Left ventricle myocardium inferior (tissue), 1 donor: ENCODE results near the gene PSMG4. TPM values are rescaled to one million over a fixed set of nuclear protein-coding genes. Genes with fewer than 3 reads are reported as not detected.

ENCODE experiments used
- DNase-seq: peaks from one replicate; pipeline ENCODE4 v3.0.0-alpha.2; 2020
- H3K27ac ChIP-seq: fragments of 200-600 bp; replicated peaks from 2 replicates; pipeline ENCODE4 v1.8.0; 2021
- H3K27me3 ChIP-seq: fragments of 200-600 bp; 2 replicates; pipeline ENCODE4 v1.8.0; 2021; ENCODE audit warnings: low read depth
- H3K36me3 ChIP-seq: fragments of 200-600 bp; 2 replicates; pipeline ENCODE4 v1.8.0; 2021
- H3K4me1 ChIP-seq: fragments of 200-600 bp; 2 replicates; pipeline ENCODE4 v1.8.0; 2021
- H3K4me3 ChIP-seq: fragments of 200-600 bp; 2 replicates; pipeline ENCODE4 v1.8.0; 2021; ENCODE audit warnings: mild to moderate bottlenecking, moderate library complexity
- H3K9me3 ChIP-seq: fragments of 200-600 bp; replicated peaks from 2 replicates; pipeline ENCODE4 v1.8.0; 2021
- intact Hi-C: fragments of 100-400 bp; cut with micrococcal nuclease; formaldehyde crosslinking; loops from one replicate; pipeline ENCODE4 v1.11.0; 2022
- total RNA-seq: library from RNA; stranded (reverse); fragmentation: NEBNext Ultra II Directional; extraction: Animal tissue kit (Norgen Biotek cat#: 25700); gene quantifications from one replicate; pipeline ENCODE4 v1.2.1, GENCODE V29; 2021
- TF ChIP-seq, protein P1 (sequence below): fragments of 200-600 bp; IDR thresholded peaks from 2 replicates; pipeline ENCODE4 v1.8.0; 2021; ENCODE audit warnings: antibody characterized with exemption, mild to moderate bottlenecking, borderline replicate concordance
- donor health status: DM: no; HTN: yes; CAD: no; lungs with severe emphysema.

PSMG4 gene
- total RNA-seq, 1 donor from 2014 or later, result 11.2 TPM

DNA sequence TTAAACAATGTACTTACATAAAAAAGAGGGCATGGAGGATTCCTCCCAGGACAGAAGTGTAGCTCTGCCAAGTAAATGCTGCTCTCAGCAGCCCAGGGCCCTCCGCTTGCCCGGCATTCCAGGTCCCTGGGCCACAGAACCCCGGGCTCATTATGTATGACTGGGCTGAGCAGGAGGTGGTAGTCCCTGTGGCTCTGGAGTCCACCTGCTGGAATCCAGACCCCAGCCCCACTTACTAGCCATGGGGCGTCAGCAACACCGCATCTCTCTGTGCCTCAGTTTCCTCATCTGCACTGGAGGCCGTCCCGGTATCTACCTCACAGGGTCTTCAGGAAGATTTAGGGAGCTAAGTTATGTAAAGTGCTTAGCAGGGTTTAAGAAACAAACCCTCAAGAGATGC is 55.4 kb downstream of the PSMG4 start:
- intact Hi-C loops, result no loop called here
- TF ChIP-seq, protein P1, sequence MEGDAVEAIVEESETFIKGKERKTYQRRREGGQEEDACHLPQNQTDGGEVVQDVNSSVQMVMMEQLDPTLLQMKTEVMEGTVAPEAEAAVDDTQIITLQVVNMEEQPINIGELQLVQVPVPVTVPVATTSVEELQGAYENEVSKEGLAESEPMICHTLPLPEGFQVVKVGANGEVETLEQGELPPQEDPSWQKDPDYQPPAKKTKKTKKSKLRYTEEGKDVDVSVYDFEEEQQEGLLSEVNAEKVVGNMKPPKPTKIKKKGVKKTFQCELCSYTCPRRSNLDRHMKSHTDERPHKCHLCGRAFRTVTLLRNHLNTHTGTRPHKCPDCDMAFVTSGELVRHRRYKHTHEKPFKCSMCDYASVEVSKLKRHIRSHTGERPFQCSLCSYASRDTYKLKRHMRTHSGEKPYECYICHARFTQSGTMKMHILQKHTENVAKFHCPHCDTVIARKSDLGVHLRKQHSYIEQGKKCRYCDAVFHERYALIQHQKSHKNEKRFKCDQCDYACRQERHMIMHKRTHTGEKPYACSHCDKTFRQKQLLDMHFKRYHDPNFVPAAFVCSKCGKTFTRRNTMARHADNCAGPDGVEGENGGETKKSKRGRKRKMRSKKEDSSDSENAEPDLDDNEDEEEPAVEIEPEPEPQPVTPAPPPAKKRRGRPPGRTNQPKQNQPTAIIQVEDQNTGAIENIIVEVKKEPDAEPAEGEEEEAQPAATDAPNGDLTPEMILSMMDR, result no peak

DNA sequence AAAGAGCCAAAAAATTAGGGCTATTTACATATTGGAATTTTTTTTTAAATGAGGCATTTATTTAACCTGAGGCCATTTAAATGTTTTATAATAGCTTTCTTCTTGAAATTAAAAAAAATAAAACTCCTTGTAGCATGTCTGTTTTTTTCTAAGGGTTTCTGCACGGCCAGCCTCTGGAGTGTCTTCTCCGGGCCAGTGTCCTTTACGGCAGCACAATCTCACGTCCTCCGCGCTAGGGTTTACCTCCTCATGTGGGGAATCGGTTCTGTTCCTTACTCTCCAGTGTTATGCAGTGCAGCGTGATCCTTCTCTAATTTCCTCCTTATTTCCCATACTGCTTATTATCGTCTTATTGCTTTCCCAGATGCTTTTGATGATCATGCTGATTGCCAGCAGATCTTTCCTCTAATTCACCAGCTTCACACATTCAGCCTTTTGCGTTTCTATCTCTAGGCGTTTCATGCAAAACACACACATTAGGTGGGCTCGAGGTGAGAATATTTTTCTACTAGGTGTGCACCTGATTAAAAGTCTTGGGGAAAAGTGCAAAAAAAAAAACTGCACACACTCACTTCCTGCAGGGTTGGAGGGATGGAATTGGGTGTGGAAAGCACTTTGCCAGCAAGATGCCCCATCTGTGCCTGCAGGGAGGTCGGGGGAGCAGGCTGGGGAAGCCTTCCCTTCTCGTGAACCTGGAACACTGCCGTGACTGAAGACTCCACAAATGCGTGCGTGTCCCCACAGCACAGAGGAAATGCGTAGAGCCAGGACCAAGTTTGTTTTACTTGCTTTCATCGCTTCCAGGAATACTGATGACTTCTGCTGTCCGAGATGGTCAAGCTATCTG is 56.1 kb downstream of the PSMG4 start:
- TF ChIP-seq, protein P1, result no peak
- Histone ChIP-seq H3K36me3 (no peaks in the 10 kb centered on the region), H3K9me3 (no peaks in the 10 kb centered on the region), H3K4me1 (no peaks in the 10 kb centered on the region), H3K27ac (no peak overlapping the region), H3K4me3 (no peak overlapping the region), H3K27me3 (no peaks in the 10 kb centered on the region)
- intact Hi-C loops, result no loop called here
- DNase-seq, result no peak

More for the DNA sequence above, 55.4 kb downstream of the PSMG4 start:
- no peaks in the 10 kb centered on the region for H3K4me1 ChIP-seq
- DNase-seq, result no peak
- no peaks in the 10 kb centered on the region for H3K9me3 ChIP-seq
- H3K4me3 ChIP-seq, result no peak overlapping the region
- H3K27ac ChIP-seq, result no peak overlapping the region
- no peaks in the 10 kb centered on the region for H3K27me3 ChIP-seq
- H3K36me3 ChIP-seq, result no peaks in the 10 kb centered on the region

DNA sequence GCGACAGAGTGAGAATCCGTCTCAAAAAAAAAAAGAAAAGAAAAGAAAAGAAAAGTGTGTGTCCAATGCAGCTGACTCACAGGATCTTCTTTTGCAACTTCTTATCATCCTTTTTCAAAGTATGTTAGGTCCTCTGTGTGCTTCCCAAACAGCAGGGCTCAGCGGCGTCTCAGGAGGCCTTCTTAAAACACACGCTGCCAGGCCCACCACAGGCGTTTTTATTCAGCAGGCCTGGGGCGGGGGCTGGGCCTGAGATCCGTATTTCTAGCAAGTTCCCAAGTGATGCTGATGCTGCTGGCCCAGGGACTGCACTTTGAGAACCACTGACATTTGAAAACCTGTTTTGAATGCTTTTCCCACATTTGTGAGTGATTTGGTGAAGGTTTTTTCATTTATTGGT is 57.1 kb downstream of the PSMG4 start:
- no peaks in the 10 kb centered on the region for H3K27me3 ChIP-seq
- intact Hi-C loops, result no loop called here
- TF ChIP-seq, protein P1, result no peak
- no peaks in the 10 kb centered on the region for H3K4me1 ChIP-seq
- no peak overlapping the region for H3K27ac ChIP-seq
- DNase-seq, result no peak
- no peaks in the 10 kb centered on the region for H3K36me3 ChIP-seq
- no peak overlapping the region for H3K4me3 ChIP-seq
- no peaks in the 10 kb centered on the region for H3K9me3 ChIP-seq

DNA sequence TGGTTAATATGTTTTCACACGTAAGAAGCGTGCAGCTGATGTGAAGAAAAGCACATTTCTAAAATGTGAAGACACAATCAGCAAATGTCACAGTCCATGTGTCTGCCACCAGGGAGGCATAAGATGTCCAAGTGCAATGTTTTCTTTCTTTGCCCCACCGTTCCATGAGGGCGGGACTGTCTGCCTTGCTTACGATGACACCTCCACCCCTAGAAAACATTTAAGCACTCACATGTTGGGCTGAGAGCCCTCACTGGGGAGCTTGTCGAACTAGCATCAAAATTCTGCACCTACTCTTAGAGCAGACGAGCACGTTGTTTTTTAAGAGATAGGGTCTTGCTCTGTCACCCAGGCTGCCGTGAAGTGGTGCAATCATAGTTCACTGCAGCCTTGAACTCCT is 57.6 kb downstream of the PSMG4 start:
- Histone ChIP-seq H3K4me3 (no peak overlapping the region), H3K27me3 (no peaks in the 10 kb centered on the region), H3K27ac (no peak overlapping the region), H3K36me3 (no peaks in the 10 kb centered on the region), H3K9me3 (no peaks in the 10 kb centered on the region), H3K4me1 (no peaks in the 10 kb centered on the region)
- intact Hi-C loops, result no loop called here
- TF ChIP-seq, protein P1, result no peak
- no peak for DNase-seq

DNA sequence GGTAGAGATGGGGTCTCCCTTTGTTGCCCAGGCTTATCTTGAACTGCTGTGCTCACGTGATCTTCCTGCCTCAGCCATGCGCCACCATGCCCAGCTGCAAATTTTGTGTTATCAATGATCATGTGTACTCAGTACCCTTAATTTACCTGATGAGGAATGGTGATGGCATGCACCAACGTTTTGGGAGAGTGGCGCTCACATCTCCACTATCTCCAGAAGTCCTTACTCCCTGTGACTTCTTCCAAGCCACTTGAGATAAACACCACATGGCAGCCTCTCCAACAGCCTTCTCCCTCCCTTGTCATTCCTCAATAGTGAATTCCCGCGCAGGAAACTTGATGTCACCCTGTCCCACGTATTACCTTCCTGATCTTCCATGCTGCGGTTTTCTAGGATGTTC is 58.1 kb downstream of the PSMG4 start:
- Histone ChIP-seq H3K4me1 (no peaks in the 10 kb centered on the region), H3K9me3 (no peaks in the 10 kb centered on the region), H3K27ac (no peak overlapping the region), H3K36me3 (no peaks in the 10 kb centered on the region), H3K4me3 (no peak overlapping the region), H3K27me3 (no peaks in the 10 kb centered on the region)
- intact Hi-C loops, result no loop called here
- TF ChIP-seq, protein P1, result no peak
- no peak for DNase-seq

Other genes with a start within 250 kb of the PSMG4 start
- 6.2 TPM for gene RIPK1, start 190.5 kb upstream of the PSMG4 start, total RNA-seq
- gene BPHL, start 140.2 kb upstream of the PSMG4 start, total RNA-seq, result 15.5 TPM
- gene TUBB2A, start 101.4 kb upstream of the PSMG4 start, total RNA-seq, result 13.9 TPM
- 1.4 TPM for gene TUBB2B, start 31.3 kb upstream of the PSMG4 start, total RNA-seq
- 7.0 TPM for gene SLC22A23, start 198.1 kb downstream of the PSMG4 start, total RNA-seq